Measurements from ENCODE around the gene SLC6A9. TPM values are rescaled to one million over a fixed set of nuclear protein-coding genes. Genes with fewer than 3 reads are reported as not detected.

The SLC6A9 gene
- total RNA-seq, 1 donor from 2014 or later: 30.9 TPM

DNA sequence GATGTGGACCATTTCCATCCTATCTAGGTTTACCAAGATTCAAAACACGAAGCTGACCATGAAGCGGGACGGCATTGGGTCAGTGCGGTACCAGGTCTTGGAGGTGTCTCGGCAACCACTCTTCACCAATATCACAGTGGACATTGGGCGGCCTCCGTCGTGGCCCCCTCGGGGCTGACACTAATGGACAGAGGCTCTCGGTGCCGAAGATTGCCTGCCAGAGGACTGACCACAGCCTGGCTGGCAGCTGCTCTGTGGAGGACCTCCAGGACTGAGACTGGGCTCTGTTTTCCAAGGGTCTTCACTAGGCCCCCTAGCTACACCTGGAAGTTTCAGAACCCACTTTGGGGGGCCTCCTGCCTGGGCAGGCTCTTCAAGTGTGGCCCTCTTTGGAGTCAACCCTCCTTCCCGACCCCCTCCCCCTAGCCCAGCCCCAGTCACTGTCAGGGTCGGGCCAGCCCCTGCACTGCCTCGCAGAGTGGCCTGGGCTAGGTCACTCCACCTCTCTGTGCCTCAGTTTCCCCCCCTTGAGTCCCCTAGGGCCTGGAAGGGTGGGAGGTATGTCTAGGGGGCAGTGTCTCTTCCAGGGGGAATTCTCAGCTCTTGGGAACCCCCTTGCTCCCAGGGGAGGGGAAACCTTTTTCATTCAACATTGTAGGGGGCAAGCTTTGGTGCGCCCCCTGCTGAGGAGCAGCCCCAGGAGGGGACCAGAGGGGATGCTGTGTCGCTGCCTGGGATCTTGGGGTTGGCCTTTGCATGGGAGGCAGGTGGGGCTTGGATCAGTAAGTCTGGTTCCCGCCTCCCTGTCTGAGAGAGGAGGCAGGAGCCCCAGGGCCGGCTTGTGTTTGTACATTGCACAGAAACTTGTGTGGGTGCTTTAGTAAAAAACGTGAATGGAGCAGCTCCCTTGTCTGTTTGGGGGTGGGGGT lies 40.7 kb downstream of the SLC6A9 start:
- Mint-ChIP-seq H3K36me3 (peaks cover 4% of the 10 kb centered on the region), H3K27ac (no peak overlapping the region), H3K27me3 (ENCODE audit: low read depth) (no peaks in the 10 kb centered on the region), H3K4me1 (peaks cover 12% of the 10 kb centered on the region), H3K9me3 (no peaks in the 10 kb centered on the region), H3K4me3 (peak overlapping the region; percentile 85)
- TF ChIP-seq, protein P1, sequence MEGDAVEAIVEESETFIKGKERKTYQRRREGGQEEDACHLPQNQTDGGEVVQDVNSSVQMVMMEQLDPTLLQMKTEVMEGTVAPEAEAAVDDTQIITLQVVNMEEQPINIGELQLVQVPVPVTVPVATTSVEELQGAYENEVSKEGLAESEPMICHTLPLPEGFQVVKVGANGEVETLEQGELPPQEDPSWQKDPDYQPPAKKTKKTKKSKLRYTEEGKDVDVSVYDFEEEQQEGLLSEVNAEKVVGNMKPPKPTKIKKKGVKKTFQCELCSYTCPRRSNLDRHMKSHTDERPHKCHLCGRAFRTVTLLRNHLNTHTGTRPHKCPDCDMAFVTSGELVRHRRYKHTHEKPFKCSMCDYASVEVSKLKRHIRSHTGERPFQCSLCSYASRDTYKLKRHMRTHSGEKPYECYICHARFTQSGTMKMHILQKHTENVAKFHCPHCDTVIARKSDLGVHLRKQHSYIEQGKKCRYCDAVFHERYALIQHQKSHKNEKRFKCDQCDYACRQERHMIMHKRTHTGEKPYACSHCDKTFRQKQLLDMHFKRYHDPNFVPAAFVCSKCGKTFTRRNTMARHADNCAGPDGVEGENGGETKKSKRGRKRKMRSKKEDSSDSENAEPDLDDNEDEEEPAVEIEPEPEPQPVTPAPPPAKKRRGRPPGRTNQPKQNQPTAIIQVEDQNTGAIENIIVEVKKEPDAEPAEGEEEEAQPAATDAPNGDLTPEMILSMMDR (IDR thresholded peaks at IDR 0.05; ENCODE audit: unreplicated experiment): no peak
- DNase-seq (ENCODE audit: low spot score in 2 of 2, unreplicated experiment in 2 of 2): no peak

DNA sequence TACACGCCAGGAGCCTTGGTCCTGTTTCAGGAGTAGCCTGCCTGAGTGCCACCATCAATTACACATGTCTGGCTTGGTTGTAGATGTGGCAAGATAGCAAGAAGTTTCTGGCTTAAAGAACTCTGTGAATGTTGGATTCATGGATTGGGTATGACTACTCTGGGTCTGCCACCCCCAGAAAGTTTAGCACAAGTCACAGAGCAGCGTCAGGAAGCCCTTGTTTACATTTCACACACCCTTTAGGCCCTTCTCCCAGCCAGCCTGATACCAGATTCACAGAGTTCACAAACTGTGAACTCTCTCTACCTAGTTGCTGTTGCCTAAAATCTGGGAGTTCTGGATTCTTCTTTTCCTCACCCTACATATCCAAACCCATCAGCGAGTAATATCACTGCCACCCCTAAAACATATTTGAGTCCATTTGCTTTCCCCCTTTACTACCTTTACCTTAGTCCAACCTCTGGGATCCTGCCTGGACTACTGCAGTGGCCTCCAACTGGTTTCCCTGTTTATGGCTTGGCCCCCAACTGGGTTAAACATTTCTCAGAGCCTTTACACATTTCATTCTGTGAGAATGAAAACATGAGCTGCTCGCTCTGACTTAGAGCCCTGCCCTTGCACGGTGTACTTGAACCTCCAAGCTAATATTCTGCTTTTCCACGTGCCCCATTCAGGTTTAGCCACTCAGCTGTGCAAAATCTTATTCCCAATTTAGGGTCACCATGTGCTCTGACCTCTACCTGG lies 43.9 kb downstream of the SLC6A9 start:
- no peak for DNase-seq (ENCODE audit: low spot score in 2 of 2, unreplicated experiment in 2 of 2)
- H3K4me1 Mint-ChIP-seq: peaks cover 6% of the 10 kb centered on the region
- no peaks in the 10 kb centered on the region for H3K27me3 Mint-ChIP-seq (ENCODE audit: low read depth)
- peaks cover 13% of the 10 kb centered on the region for H3K36me3 Mint-ChIP-seq
- peak overlapping the region; percentile 11 for H3K27ac Mint-ChIP-seq
- H3K4me3 Mint-ChIP-seq: no peak overlapping the region
- H3K9me3 Mint-ChIP-seq: no peaks in the 10 kb centered on the region
- TF ChIP-seq, protein P1 (IDR thresholded peaks at IDR 0.05; ENCODE audit: unreplicated experiment): no peak

DNA sequence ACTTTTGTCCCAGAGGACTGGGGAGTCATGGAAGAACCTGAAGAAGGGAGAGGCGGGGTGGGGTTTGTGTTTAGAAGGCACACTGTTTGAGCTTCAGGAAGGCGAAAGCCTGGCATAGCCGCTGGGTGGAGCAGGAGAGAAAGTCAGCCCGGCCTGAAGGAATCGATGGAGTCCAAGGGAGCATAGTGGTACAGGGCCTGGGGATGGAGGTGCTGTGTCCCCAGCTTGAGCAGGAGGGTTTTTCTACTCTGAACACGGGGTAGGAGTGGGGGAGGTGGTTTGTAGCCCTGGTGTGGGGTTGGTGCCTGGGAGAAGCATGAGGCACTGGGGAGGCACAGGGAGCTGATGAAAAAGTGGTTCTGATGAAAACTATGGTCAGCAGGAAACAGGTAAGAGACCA lies 44.5 kb downstream of the SLC6A9 start:
- Mint-ChIP-seq H3K9me3 (no peaks in the 10 kb centered on the region), H3K4me1 (peaks cover 3% of the 10 kb centered on the region), H3K27me3 (ENCODE audit: low read depth) (no peaks in the 10 kb centered on the region), H3K27ac (peak overlapping the region; percentile 47), H3K4me3 (no peak overlapping the region), H3K36me3 (peaks cover 13% of the 10 kb centered on the region)
- TF ChIP-seq, protein P1 (IDR thresholded peaks at IDR 0.05; ENCODE audit: unreplicated experiment): no peak
- no peak for DNase-seq (ENCODE audit: low spot score in 2 of 2, unreplicated experiment in 2 of 2)

DNA sequence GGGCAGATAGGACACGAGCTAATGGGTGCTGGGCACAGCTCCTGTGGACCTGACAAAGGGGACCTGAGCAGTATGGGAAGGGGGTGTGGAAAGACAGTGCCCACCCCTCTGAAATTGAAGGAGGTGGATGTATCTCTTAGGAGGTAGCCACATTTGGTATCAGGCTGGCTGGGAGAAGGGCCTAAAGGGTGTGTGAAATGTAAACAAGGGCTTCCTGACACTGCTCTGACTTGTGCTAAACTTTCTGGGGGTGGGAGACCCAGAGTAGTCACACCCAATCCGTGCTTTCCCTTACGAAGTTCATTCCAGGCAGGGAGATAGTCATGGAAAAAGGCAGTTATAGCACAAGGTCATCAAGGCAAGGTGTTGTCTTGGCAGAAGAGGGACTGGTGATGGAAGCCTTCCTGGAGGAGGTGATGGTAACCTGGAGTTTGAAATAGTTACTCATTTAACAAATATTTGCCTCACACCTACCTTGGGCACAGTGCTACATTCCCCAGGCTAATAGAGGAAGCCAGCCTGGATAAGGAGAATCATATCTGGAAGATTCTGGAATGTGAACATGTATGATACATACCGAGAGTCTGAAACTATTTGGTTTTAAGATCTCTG lies 45.2 kb downstream of the SLC6A9 start:
- Mint-ChIP-seq H3K27ac (peak overlapping the region; percentile 47), H3K27me3 (ENCODE audit: low read depth) (no peaks in the 10 kb centered on the region), H3K4me3 (no peak overlapping the region)

DNA sequence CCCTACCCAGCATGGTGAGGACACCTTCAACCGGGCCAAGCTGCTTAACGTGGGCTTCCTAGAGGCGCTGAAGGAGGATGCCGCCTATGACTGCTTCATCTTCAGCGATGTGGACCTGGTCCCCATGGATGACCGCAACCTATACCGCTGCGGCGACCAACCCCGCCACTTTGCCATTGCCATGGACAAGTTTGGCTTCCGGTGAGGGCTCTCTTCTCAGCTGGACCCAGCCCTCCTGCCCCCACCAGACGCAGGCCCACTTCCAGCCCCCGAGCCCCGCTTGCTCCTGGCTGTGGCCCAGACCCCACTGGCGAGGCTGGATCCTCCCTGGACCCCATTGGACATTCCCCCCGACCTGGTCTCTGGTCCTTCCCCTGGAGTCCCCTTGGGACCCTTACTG lies 46.4 kb downstream of the SLC6A9 start:
- no peak for DNase-seq (ENCODE audit: low spot score in 2 of 2, unreplicated experiment in 2 of 2)
- TF ChIP-seq, protein P1 (IDR thresholded peaks at IDR 0.05; ENCODE audit: unreplicated experiment): no peak
- H3K9me3 Mint-ChIP-seq: no peaks in the 10 kb centered on the region
- peaks cover 13% of the 10 kb centered on the region for H3K36me3 Mint-ChIP-seq
- no peak overlapping the region for H3K4me3 Mint-ChIP-seq
- no peaks in the 10 kb centered on the region for H3K27me3 Mint-ChIP-seq (ENCODE audit: low read depth)
- H3K27ac Mint-ChIP-seq: no peak overlapping the region
- peaks cover 9% of the 10 kb centered on the region for H3K4me1 Mint-ChIP-seq

More for the DNA sequence above, 45.2 kb downstream of the SLC6A9 start:
- no peaks in the 10 kb centered on the region for H3K9me3 Mint-ChIP-seq
- H3K4me1 Mint-ChIP-seq: peaks cover 3% of the 10 kb centered on the region
- H3K36me3 Mint-ChIP-seq: peaks cover 13% of the 10 kb centered on the region
- TF ChIP-seq, protein P1 (IDR thresholded peaks at IDR 0.05; ENCODE audit: unreplicated experiment): no peak
- DNase-seq (ENCODE audit: low spot score in 2 of 2, unreplicated experiment in 2 of 2): no peak
